T-helper 2 cell (primary cell): ENCODE data around the gene CDC20B.

Experiments used
- DNase-seq, 5 experiments: peaks; one replicate each; pipeline versions ENCODE4 v3.0.0 to v3.0.0-alpha.2; 2012 to 2022
- total RNA-seq, 2 donors: gene quantifications; one replicate each; lab custom pipeline; 2026; lab: John Stamatoyannopoulos, UW

CDC20B gene, protein sequence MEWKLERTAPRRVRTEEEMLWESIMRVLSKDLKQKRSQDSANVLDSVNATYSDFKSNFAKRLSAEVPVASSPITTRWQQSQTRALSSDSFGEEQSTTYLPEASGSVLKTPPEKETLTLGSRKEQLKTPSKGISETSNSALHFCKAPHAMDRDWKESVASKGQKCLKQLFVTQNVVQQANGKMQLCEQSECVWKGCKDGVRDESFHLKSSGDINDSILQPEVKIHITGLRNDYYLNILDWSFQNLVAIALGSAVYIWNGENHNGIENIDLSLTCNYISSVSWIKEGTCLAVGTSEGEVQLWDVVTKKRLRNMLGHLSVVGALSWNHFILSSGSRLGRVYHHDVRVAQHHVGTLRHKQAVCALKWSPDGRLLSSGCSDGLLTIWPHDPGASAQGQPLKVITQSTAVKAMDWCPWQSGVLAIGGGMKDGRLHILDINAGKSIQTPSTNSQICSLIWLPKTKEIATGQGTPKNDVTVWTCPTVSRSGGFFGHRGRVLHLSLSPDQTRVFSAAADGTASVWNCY
- 0.07 to 0.31 reads per million in 2 donors for total RNA-seq

DNA sequence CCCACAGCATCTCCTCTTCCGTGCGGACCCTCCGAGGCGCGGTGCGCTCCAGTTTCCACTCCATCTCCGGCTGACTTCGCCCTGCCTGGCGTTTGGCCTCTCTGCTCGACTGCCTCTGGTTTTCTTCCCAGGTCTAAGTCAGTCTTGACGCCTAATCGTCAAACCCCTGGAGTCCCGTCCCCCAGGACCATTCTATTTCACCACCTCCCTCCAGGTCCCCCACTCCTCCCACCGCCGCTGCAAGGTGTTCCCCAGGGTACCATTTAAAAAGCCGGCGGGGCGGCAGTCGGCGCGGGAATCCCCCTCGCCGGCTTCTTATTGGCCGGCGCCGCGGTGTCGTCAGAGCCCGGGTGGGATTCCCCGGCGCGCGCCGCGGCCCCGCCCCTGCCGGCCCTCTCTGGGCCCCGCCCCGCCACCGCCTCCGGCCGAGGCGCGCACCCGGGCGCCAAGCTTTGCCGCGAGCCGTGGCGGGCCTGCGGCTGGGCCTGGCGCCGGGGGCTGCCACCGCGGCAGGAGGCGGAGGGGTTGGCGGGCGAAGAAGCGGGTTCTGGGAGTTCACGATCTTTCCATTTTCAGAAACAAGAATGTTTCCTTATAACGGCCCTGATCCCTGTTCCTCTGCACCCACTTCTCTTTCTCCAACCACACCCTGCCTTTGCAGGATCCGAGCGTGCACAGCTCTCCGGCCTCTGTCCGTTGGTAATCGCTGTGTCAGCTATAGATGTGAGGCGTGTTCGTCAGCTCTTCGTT is at the start of gene CDC20B:
Gene CDC20B, minus strand, starts transcription at position 241 of the 750 bp plus-strand sequence. Its CDS starts 177 bp downstream, at position 64.
- DNase-seq = peak; percentile 51 to 76 (median 66)

DNA sequence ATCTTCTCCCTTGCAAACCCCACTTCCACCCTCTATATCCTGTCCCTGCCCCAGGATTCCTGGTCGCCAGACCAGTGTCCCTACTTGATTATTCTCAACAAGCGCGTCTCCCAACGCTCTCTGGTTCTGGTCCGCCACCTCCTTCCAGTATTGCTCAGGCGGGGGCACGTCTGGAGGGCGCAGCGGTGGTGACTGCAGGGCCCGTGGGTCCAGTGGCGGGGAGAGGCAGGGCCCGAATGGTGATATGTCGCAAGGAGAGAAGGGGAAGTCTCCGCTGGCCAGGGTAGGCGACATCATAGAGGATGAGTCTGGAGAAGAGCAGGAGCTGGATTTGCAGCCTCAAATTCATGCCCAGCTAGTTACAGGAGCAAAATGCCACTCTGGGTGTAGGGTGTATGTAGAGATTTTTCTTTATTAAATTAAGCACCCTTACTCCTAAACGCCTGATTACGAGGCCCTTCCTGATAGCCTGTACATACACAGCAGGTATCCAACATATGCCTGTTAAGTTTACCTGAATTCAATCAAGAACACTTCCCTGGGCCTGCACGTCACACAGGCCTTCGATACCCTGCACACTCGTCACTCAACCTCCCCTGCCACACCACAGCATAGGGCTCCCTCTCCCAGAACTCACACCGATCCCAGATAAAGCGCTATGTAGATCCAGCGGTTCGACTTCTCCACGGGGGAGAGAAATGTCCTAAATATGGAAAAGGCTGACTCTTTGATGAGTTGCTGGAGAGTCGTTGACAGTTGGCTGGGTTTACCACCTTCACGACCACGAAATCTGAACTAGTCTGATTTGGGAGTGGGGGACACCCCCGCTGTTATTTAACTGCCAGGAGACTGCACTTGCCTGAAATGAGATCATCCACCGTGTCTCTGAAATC is 49.4 kb upstream of the CDC20B start:
- DNase-seq = no peak

DNA sequence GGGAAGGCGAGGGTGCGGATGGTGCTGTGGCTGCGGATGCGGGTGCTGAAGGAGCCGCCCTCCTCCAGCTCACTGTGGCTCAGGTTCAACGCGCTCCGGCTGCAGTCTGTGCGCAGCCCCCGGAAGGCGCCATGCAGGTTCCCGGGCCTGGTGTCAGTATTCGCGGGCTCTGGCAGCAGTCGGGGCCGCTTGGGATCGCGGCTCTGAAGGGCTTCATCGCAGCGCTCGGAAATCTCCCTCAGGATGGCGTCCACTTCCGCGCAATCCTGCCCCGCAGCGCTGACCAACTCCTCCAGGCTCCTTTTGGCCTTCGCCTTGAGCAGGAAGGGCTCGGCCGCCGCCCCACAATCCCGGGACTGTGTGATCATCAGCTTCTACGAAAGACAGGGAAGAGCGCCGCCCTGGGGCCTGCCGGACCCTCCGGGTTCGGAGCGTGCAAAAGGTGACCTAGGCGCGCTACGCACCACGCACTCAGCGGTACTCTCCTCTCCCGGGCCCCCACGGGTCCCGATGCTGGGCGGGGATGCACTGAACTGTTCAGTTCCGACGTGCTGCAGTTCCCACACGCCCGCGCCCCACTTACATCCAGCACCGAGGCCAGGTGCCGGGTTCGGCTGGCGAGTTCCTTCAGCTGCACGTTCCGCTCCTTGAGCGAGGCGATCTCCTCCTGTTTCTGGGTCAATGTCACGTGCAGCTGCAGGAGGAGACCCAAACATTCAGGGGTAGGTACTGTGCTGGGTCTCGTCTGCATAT is 47.6 kb upstream of the CDC20B start:
- DNase-seq = peak in 1 of 5 experiments; percentile 40

DNA sequence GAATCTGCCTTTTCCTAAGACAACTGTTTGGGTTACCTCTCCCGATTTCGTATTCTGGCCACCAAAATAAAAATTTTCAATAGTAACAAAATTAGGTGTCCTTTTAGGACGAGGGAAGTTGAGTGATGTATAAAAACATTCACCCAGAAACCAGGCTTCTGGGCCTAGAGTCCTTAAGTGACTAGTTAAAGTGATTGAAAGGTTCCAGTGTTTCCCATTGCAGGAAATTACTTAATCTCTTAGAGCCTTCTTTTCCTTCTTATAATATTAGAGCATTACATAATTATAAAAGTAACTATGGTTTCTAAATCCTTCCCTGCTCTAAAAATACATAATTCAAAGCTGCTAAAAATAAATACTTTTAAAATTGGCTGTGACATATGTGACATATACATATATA is 46.8 kb upstream of the CDC20B start:
- DNase-seq = no peak

DNA sequence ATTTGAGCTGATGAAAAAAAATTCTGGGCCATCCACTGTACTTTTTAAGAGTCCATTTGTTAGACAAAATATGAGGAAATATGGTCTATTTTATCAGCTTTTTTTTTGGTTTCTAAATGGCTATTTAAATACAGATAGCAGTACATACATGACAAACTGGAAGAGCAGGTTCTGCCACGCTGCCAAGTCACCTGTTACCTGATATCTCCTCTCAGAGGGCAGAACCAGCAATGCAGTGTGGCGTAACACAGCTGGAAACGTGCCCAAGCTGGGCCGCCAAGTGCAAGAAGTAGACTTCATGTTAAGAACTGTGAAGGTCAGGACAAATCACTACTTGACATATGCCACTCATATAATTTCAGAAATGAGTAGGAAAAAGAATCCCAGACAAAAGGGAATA is 46.0 kb upstream of the CDC20B start:
- no peak for DNase-seq

DNA sequence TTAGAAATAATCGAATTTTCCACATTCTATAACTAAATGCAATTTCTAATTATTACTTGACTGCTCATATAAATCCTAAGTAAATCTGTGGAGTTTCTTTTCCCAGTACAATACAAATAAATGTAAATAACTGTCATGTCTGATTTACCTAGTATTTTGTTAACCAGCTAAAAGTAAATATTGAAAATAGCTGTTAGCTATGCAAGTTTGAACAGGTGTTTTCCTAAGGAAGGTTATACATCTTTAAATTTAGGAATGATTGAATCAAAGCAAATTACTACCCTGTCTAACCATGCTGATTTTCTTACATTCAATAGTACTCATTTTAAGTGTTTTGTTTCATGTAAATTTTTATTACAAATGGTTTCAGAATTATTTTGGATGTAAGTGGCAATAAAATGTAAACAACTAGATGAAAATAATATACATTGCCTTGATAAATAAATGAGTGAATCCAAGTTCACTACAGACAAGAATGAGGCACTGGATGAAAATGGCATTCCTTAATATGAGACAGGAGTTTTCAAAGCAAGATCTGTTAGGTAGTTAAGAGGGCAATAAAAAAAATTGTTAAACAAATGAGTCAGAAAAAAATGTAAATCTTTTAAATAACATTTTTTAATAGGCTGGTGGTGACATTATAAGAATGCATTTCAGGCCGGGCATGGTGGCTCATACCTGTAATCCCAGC is 38.4 kb upstream of the CDC20B start:
- DNase-seq = no peak

DNA sequence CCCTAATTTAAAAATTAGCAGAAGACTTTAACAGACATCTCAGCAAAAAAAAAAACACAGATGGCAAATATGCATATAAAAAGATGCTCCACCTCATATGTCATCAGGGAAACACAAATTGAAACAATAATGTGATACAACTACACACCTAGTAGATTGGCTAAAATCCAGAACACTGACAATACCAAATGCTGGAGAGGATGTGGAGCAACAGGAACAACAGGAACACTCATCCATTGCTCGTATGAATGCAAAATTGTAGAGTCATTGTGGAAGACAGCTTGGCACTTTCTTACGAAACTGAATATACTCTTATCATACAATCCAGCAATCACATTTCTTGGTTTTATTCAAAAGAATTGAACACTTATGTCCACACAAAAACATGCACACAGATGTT is 32.0 kb upstream of the CDC20B start:
- DNase-seq = no peak

DNA sequence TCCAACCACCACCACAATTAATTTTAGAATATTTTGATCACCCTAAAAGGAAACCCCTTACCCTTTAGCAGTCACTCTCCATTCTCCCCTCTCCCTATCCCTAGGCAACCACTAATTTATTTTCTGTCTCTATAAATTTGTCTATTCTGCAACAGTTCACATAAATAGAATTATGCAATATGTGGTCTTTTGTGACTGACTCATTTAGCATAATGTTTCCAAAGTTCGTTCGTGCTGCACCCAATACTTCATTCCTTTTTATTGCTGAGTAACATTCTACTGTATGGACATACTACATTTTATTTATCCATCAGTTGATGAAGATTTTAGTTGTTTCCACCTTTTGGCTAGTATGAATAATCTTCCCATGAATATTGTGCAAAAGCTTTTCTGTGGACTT is 18.2 kb upstream of the CDC20B start:
- no peak for DNase-seq

DNA sequence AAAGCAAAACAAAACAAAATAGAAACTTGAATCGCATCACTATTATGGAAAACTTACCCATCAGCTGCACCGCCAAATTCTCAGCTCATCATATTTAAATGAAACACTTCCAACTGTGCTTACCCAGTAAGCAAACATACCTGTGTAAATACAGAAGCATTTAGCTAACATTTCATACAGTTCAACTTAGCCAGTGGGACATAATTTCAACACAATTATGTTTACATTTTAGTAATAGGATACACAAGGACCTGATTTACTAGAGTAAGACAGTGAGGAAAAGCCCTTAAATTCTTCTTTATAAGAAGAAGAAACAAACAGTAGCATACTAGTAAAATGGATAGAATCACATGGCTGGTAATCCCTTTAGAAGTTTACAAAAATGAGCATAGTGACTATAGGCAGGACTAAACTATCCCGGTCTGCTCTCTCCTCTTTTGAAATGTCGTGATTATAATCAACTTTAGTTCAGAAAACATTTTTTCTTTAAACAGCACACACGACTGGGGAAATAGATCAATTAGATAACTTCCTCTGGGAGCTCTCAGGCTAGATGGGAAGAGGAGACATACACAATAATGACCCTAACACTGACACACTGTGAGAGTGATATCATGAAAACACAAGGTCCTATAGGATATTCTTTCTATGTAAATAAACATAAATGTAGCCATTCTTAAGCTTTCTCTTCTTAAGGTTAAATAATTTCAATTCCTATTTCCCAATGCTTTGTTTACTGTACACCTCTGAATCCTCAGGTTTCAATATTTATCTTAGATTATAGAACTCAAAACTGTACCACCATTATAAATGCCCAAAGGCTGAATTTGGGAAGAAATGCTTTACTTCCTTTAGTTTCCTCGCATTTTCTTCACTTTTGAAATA is 15.9 kb upstream of the CDC20B start:
- DNase-seq = no peak

DNA sequence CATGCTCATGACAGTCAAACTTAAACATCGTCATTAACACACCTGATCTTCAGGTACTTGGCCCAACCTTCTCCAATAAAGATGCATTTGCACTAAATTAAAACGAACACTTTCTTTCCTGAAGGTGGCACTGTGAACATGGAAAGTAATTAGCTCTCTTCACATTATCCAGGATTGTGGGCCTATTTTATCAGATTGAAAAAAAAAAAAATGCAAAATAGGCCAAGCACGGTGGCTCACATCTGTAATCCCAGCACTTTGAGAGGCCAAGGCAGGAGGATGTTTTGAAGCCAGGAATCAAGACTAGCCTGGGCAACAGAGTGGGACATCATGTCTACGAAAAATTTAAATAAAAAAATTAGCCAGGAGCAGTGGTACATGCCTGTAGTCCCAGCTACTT is 14.4 kb upstream of the CDC20B start:
- no peak for DNase-seq

DNA sequence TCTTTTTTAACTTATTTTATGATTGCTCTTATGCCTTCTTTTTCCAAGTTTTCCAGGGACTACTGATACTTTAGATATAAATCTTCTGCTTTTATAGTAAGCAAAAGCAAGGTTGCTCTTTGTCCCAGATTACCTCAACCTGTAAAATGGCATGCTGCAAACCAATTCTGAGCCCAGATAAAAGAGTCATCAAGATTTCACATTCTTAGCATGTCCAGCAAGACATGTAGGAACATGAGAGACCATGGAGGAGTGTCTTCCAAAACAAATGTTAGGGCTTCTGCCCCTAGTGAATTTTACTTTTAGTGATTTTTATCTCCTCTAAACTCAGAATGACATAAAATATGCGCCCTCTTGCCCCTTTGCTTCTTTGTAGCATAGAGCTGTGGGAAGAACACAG is 7.0 kb upstream of the CDC20B start:
- DNase-seq = no peak

DNA sequence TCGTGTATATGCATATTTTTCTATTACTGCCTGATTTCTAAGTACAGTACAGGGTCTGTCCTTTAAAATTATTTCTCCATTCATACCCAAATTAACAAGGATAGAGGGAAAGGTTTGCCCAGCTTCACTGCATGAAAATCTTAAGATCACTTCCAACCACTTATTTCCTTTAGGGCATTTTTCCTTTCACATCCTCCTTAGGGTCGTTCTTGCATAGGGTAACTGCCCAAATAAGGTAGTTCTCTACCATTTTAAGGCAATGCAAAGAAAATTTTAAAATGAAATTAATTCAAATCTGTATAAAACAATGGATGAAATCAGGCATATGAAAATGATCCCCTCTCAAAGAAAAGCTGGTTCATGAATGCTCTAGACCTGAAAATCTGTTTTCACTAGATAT is 4.1 kb upstream of the CDC20B start:
- no peak for DNase-seq

DNA sequence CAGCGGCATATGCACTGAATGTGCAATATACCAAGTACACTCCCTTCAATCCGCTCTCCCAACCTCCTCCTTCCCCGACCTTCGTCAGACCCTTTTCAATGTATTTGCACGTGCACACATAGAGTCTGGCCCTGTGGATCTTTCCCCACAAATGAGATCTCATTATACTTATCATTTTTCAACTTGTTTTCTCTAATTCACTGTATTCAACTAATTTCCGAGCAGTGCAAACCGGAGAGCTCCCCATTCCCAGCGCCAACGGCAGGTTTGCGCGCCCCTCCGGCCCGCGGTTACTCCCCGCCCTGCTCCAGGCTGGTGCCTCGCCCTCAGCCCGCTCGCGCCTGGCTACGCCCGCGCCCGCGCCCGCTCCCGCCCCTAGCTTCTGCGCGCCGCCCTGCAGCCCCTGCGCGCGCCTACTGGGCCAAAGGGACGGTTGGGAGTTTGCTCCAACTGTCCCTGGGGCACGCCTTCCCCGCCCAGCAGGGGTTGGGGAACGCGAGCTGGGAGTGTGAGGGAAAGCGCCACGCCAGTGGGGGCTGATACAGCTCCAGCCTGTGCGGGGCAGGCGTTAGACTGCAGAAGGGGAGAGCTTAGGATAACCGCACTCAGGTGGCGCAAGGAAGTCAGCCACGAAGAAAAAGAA is 3.3 kb upstream of the CDC20B start:
- peak in 2 of 5 experiments; percentile 5 to 26 for DNase-seq

DNA sequence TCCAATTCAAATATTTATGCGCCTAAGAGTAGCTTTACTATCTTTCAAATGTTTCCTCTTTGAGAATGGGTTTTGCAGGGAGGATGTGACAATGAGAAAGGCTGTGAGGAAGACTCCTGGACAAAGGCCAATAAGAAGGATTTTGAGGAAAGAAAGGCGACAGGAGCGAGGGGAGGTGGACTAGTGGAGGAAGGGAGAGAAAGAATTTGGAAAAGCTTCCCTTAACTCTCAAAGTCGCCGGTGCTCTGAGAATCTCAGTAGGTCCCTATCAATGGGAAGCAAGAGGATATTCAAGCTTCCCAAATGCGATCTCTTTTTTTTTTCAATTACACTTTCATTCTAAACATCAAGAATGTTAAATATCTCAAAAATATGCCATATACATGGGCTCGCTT is 2.8 kb upstream of the CDC20B start:
- no peak for DNase-seq

DNA sequence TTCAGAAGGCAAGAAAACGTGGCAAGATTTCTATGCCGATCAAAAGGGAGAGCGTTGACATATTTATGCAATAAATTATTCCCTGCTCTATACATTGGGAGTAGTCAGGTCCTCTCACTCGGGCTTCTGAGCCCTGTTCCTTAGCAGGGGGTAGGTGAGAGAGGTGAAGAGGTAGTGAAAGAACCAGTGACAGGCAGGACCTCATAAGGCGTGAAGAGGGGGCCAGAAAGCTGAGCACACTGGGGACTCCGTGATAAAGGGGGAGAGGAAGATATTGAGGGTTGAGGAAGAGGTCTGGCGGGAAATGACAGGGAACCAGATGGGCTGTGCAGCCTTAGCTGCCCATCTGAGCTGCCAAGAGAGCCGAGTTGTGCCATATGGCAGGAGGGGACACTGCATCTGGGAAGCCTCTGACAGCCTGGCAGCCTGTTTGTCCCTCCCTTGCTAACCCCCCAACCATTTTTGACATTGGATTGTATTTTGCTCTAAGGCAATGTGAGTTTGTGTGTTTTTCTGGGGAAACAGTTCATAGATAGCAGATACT is 782 bp upstream of the CDC20B start:
- no peak for DNase-seq

DNA sequence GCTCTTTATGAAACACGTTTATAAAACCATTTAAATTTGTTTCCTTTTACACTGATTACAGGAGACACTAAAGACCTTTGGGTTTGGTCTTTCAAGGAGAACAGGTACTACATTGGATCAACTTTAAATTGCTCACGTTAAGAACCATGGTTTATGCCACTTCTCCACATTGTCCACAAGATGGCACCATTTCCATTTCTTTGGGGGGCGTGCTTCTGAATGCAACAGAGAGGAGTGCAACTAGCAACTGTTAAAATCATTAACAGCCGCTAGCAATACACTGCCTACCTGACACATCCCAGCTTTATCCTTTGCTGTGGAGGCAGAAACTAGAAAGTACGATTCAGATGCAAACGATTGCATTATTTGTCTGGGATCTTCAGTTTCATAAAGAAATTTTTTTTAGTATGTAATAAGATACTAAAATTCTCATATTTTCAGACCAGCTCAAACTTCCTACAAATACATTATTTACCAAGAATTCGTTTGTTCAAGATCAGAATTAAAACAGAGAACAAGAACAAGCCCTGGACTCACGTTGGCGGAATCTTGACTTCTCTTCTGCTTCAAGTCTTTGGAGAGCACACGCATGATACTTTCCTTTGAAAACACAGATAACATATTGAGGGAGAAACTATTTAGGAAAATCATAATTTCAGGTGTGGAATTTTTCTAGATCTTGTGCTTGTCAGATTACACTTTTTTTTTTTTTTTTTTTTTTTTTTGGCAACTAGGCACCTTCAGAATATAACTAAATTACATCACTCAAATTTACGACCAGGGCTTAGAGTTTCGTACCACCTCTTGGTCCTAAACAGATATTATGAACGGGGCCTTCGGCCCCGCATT is 702 bp downstream of the CDC20B start:
- DNase-seq = peak in 4 of 5 experiments; percentile 17 to 86 (median 50)

DNA sequence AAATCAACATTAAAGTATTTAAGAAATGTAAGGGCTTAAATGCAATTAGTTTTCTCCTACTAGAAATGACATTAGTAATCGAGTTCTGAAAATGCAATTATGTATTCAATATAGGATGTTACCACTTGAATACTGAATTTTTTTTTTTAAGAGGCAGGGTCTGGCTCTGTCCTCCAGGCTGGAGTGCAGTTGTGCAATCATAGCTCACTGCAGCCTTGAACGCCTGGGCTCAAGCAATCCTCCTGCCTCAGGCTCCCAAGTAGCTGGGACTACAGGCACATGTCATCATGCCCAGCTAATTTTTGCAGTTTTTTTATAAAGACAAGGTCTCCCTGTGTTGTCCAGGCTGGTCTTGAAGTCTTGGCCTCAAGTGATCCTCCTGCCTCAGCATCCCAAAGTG is 1.5 kb downstream of the CDC20B start:
- no peak for DNase-seq

DNA sequence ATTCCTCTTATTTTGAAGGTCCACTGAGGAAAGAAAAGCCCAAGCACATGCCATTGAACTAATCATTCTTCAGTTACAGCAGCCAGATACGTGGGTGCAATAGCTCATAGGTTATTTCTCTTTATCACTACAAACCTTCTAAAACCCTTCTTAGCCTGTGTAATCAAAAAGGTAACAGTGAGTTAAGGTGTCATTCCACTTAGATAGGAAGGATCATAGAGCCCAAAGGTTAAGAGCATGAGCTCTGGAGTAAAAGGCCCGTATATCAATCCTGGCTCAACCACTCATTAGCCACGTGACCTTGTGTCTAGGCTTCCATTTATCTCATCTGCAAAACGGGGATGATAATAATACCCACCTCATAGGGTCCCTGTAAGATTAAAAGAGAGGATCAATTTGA is 10.3 kb downstream of the CDC20B start:
- no peak for DNase-seq
